ENCODE data around the gene RALGAPA2.

- no peak for TF ChIP-seq POLR2A (IDR thresholded peaks at IDR 0.05)
- TF ChIP-seq, protein P1, sequence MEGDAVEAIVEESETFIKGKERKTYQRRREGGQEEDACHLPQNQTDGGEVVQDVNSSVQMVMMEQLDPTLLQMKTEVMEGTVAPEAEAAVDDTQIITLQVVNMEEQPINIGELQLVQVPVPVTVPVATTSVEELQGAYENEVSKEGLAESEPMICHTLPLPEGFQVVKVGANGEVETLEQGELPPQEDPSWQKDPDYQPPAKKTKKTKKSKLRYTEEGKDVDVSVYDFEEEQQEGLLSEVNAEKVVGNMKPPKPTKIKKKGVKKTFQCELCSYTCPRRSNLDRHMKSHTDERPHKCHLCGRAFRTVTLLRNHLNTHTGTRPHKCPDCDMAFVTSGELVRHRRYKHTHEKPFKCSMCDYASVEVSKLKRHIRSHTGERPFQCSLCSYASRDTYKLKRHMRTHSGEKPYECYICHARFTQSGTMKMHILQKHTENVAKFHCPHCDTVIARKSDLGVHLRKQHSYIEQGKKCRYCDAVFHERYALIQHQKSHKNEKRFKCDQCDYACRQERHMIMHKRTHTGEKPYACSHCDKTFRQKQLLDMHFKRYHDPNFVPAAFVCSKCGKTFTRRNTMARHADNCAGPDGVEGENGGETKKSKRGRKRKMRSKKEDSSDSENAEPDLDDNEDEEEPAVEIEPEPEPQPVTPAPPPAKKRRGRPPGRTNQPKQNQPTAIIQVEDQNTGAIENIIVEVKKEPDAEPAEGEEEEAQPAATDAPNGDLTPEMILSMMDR (IDR thresholded peaks at IDR 0.05) = no peak
Measured at GRCh38 chr20:20513720-20514119, 198.7 kb downstream of the RALGAPA2 start.

Data from testis (tissue), 2 donors.